Caco-2 (cell line): ENCODE data around the gene SLC25A26. TPM values are rescaled to one million over a fixed set of nuclear protein-coding genes. Genes with fewer than 3 reads are reported as not detected.
A peak's percentile ranks its signal among the peaks of the same experiment; 100 is the strongest.
"Not testable (repeated sequence)": the region's sequence is repeated elsewhere in the genome, so short reads cannot be mapped to it uniquely, and the experiment has no call there.

Source experiments
- BruUV-seq: library from RNA; stranded (reverse); fragments of 400-500 nt; replicated peaks from 2 replicates; lab custom pipeline; 2021; lab: Mats Ljungman, UMichigan
- CTCF ChIA-PET: fragments of 300-600 bp; sonication (Branson Sonifier 250); formaldehyde crosslinking; loops from one replicate; lab custom pipeline; 2022; ENCODE audit warnings: antibody characterized with exemption; lab: Charles Lee
- POLR2A ChIA-PET: fragments of 300-600 bp; sonication (Branson Sonifier 250); formaldehyde crosslinking; loops from one replicate; lab custom pipeline; 2022; ENCODE audit warnings: antibody characterized with exemption; lab: Charles Lee
- DNase-seq, 2 experiments: peaks; one replicate each; pipeline versions ENCODE4 v3.0.0 to v3.0.0-alpha.2; 2020 to 2022
- H3K27me3 ChIP-seq: replicated peaks from 2 replicates; pipeline ENCODE4 v1.6.0; 2011; ENCODE audit warnings: low read length; ENCODE audit not compliant: control insufficient read depth, insufficient read depth
- H3K36me3 ChIP-seq: 2 replicates; pipeline ENCODE4 v1.5.1; 2011; ENCODE audit warnings: low read length; ENCODE audit not compliant: control insufficient read depth, insufficient read depth
- H3K4me1 ChIP-seq: fragments of 250-450 bp; sonication (Bioruptor Pico); 2 replicates; pipeline ENCODE4 v1.5.1; 2020; ENCODE audit warnings: mild to moderate bottlenecking
- H3K4me3 ChIP-seq: 2 replicates; pipeline ENCODE4 v1.5.1; 2011; ENCODE audit warnings: low read depth, mild to moderate bottlenecking, control low read depth, low read length
- H3K9me3 ChIP-seq: fragments of 250-450 bp; sonication (Bioruptor Pico); 2 replicates; pipeline ENCODE4 v1.5.1; 2020; ENCODE audit warnings: mild to moderate bottlenecking, moderate library complexity
- H3K27ac Mint-ChIP-seq: one replicate; pipeline ENCODE4 v1.8.0; 2022; ENCODE audit warnings: mixed read lengths; ENCODE audit not compliant: unreplicated experiment
- H3K27me3 Mint-ChIP-seq: one replicate; pipeline ENCODE4 v1.8.0; 2022; ENCODE audit warnings: mixed read lengths; ENCODE audit not compliant: insufficient read depth, unreplicated experiment
- H3K36me3 Mint-ChIP-seq: one replicate; pipeline ENCODE4 v1.8.0; 2022; ENCODE audit warnings: mild to moderate bottlenecking, mixed read lengths; ENCODE audit not compliant: insufficient read depth, unreplicated experiment
- H3K4me1 Mint-ChIP-seq: one replicate; pipeline ENCODE4 v1.8.0; 2022; ENCODE audit warnings: low read depth, mixed read lengths; ENCODE audit not compliant: unreplicated experiment
- H3K4me3 Mint-ChIP-seq: one replicate; pipeline ENCODE4 v1.8.0; 2022; ENCODE audit warnings: mild to moderate bottlenecking, moderate library complexity, mixed read lengths; ENCODE audit not compliant: unreplicated experiment
- H3K9me3 Mint-ChIP-seq: one replicate; pipeline ENCODE4 v1.8.0; 2022; ENCODE audit warnings: mixed read lengths; ENCODE audit not compliant: unreplicated experiment
- CTCF ChIP-seq, 2 experiments: fragments of 200-600 bp in 1 of 2; IDR thresholded peaks; 1 replicate in 1 of 2; 2 replicates in 1 of 2; pipeline versions ENCODE4 v1.5.1 to v1.8.0; 2011 to 2022; ENCODE audit warnings: antibody characterized with exemption in 1 of 2, control low read depth in 1 of 2, inconsistent platforms in 1 of 2, low read depth in 1 of 2, low read length in 1 of 2, mild to moderate bottlenecking in 1 of 2, moderate library complexity in 1 of 2; ENCODE audit not compliant: insufficient read depth in 1 of 2, severe bottlenecking in 1 of 2, unreplicated experiment in 1 of 2
- intact Hi-C: fragments of 100-400 bp; cut with micrococcal nuclease; formaldehyde crosslinking; loops from one replicate; pipeline ENCODE4 v1.10.0; 2022; ENCODE audit not compliant: unreplicated experiment
- total RNA-seq: library from RNA; stranded (reverse); gene quantifications from 2 replicates; pipeline ENCODE4 v1.2.3, GENCODE V29; 2022

SLC25A26 gene
- total RNA-seq, 1 experiment from 2014 or later = 25.4 TPM

- H3K4me1 ChIP-seq = no peaks in the 10 kb centered on the region
- no peaks in the 10 kb centered on the region for H3K9me3 ChIP-seq
- ChIA-PET POLR2A (interaction anchor here (0.6 kb wide), 2 partner anchors 48 to 131 kb away, joined by 3 to 5 read pairs; no protein-coding TSS in a partner anchor), CTCF (interaction anchor here (0.6 to 1.7 kb wide), 6 partner anchors 23 to 546 kb away, joined by 3 to 15 read pairs (median 4); no protein-coding TSS in a partner anchor)
- intact Hi-C loops = loop anchor here (1.0 kb wide), 4 partner anchors 22 to 546 kb away; no protein-coding TSS in a partner anchor
- Mint-ChIP-seq H3K27me3 (no peaks in the 10 kb centered on the region), H3K4me3 (no peak overlapping the region), H3K4me1 (no peaks in the 10 kb centered on the region), H3K36me3 (no peaks in the 10 kb centered on the region), H3K27ac (no peak overlapping the region), H3K9me3 (no peaks in the 10 kb centered on the region)
- no peak overlapping the region for H3K4me3 ChIP-seq
- H3K27me3 ChIP-seq = no peaks in the 10 kb centered on the region
- TF ChIP-seq CTCF (IDR thresholded peaks at IDR 0.05; ENCODE audit: insufficient read depth in 1 of 2, low read depth in 1 of 2, low read length in 1 of 2, severe bottlenecking in 1 of 2, unreplicated experiment in 1 of 2) = peak; percentile 50 to 67
- DNase-seq = peak; percentile 54 to 66
- BruUV-seq = no TSS peak
- H3K36me3 ChIP-seq = no peaks in the 10 kb centered on the region
These were observed 56.0 kb downstream of the SLC25A26 start for GRCh38 chr3:66276705-66277274.

GRCh38 chr3:66279168-66279567 lies 58.4 kb downstream of the SLC25A26 start:
- Mint-ChIP-seq H3K36me3 (no peaks in the 10 kb centered on the region), H3K4me3 (no peak overlapping the region), H3K27me3 (no peaks in the 10 kb centered on the region), H3K9me3 (no peaks in the 10 kb centered on the region), H3K4me1 (no peaks in the 10 kb centered on the region), H3K27ac (no peak overlapping the region)
- DNase-seq = no peak
- TF ChIP-seq CTCF (IDR thresholded peaks at IDR 0.05; ENCODE audit: insufficient read depth in 1 of 2, low read depth in 1 of 2, low read length in 1 of 2, severe bottlenecking in 1 of 2, unreplicated experiment in 1 of 2) = no peak
- no peak overlapping the region for H3K4me3 ChIP-seq
- no peaks in the 10 kb centered on the region for H3K9me3 ChIP-seq
- intact Hi-C loops = no loop called here
- ChIA-PET CTCF (interaction anchor here (0.5 kb wide), 1 partner anchor 45 kb away, joined by 4 read pairs; no protein-coding TSS in a partner anchor), POLR2A (no interaction called here)
- no TSS peak for BruUV-seq
- H3K27me3 ChIP-seq = no peaks in the 10 kb centered on the region
- H3K36me3 ChIP-seq = no peaks in the 10 kb centered on the region
- H3K4me1 ChIP-seq = no peaks in the 10 kb centered on the region

GRCh38 chr3:66280304-66280703 lies 59.5 kb downstream of the SLC25A26 start:
- H3K4me1 Mint-ChIP-seq = no peaks in the 10 kb centered on the region
- no peak overlapping the region for H3K4me3 Mint-ChIP-seq
- H3K36me3 Mint-ChIP-seq = no peaks in the 10 kb centered on the region
- POLR2A ChIA-PET = no interaction called here
- BruUV-seq = no TSS peak
- no peak overlapping the region for H3K27ac Mint-ChIP-seq
- no peaks in the 10 kb centered on the region for H3K27me3 ChIP-seq
- H3K9me3 ChIP-seq = no peaks in the 10 kb centered on the region
- H3K27me3 Mint-ChIP-seq = no peaks in the 10 kb centered on the region
- no peak overlapping the region for H3K4me3 ChIP-seq
- no peaks in the 10 kb centered on the region for H3K9me3 Mint-ChIP-seq
- DNase-seq = no peak
- H3K36me3 ChIP-seq = no peaks in the 10 kb centered on the region
- no peaks in the 10 kb centered on the region for H3K4me1 ChIP-seq
- CTCF ChIA-PET = no interaction called here
- intact Hi-C loops = no loop called here
- TF ChIP-seq CTCF (IDR thresholded peaks at IDR 0.05; ENCODE audit: insufficient read depth in 1 of 2, low read depth in 1 of 2, low read length in 1 of 2, severe bottlenecking in 1 of 2, unreplicated experiment in 1 of 2) = no peak

GRCh38 chr3:66291922-66292321 lies 71.1 kb downstream of the SLC25A26 start:
- H3K36me3 ChIP-seq, H3K27me3 Mint-ChIP-seq, H3K9me3 Mint-ChIP-seq, CTCF ChIA-PET, H3K9me3 ChIP-seq, POLR2A ChIA-PET, intact Hi-C loops, H3K4me1 Mint-ChIP-seq, BruUV-seq, H3K4me3 ChIP-seq, H3K27ac Mint-ChIP-seq, H3K27me3 ChIP-seq, H3K4me3 Mint-ChIP-seq, H3K4me1 ChIP-seq, DNase-seq, H3K36me3 Mint-ChIP-seq: not testable (repeated sequence)
